Right lobe of liver (tissue), 4 donors: Measurements from ENCODE around the gene ATP13A2.
"Not testable (repeated sequence)": the region's sequence is repeated elsewhere in the genome, so short reads cannot be mapped to it uniquely, and the experiment has no call there.

ENCODE experiments used
- POLR2A ChIP-seq: fragments of 450-650 bp; IDR thresholded peaks from one replicate; pipeline ENCODE4 v1.6.1; 2017; ENCODE audit warnings: antibody characterized with exemption, mild to moderate bottlenecking
- TF ChIP-seq, protein P1 (sequence below), 4 donors: fragments of 200-600 bp in 3 of 4; fragments of 450-650 bp in 1 of 4; IDR thresholded peaks; one replicate each; pipeline versions ENCODE4 v1.5.1 to v1.8.0; 2016 to 2022; ENCODE audit warnings: antibody characterized with exemption in 4 of 4, mild to moderate bottlenecking in 2 of 4
- donor health status: DM: no; HTN: no; CAD: no.
- donor health status: DM: no; HTN: no; CAD: no.
- donor health status: DM: no; HTN: yes; CAD: no.

GRCh38 chr1:16949026-16949425 lies 62.7 kb downstream of the ATP13A2 start:
- TF ChIP-seq, protein P1, sequence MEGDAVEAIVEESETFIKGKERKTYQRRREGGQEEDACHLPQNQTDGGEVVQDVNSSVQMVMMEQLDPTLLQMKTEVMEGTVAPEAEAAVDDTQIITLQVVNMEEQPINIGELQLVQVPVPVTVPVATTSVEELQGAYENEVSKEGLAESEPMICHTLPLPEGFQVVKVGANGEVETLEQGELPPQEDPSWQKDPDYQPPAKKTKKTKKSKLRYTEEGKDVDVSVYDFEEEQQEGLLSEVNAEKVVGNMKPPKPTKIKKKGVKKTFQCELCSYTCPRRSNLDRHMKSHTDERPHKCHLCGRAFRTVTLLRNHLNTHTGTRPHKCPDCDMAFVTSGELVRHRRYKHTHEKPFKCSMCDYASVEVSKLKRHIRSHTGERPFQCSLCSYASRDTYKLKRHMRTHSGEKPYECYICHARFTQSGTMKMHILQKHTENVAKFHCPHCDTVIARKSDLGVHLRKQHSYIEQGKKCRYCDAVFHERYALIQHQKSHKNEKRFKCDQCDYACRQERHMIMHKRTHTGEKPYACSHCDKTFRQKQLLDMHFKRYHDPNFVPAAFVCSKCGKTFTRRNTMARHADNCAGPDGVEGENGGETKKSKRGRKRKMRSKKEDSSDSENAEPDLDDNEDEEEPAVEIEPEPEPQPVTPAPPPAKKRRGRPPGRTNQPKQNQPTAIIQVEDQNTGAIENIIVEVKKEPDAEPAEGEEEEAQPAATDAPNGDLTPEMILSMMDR (IDR thresholded peaks at IDR 0.05) = not testable (repeated sequence)
- not testable (repeated sequence) for TF ChIP-seq POLR2A
